H1 (cell line): ENCODE results near the gene DKK1. TPM values are rescaled to one million over a fixed set of nuclear protein-coding genes. Genes with fewer than 3 reads are reported as not detected.

Source experiments
- CTCF ChIA-PET: fragments of 300-600 bp; sonication (Branson Sonifier 250); formaldehyde crosslinking; loops from one replicate; lab custom pipeline; 2021; ENCODE audit not compliant: partially characterized antibody; lab: Charles Lee
- POLR2A ChIA-PET: fragments of 300-600 bp; sonication (Branson Sonifier 250); formaldehyde crosslinking; loops from one replicate; lab custom pipeline; 2021; ENCODE audit warnings: inconsistent platforms; ENCODE audit not compliant: partially characterized antibody; lab: Charles Lee
- DNase-seq, 2 experiments: peaks; one replicate each; pipeline versions ENCODE4 v3.0.0 to v3.0.0-alpha.2; 2010 to 2022; ENCODE audit warnings: low spot score in 2 of 2, low read depth in 1 of 2, mixed read lengths in 1 of 2
- FAIRE-seq: peaks from 2 replicates; lab custom pipeline; 2011; peaks lifted over from hg19 to GRCh38; lab: Jason Lieb, UNC
- H2AFZ ChIP-seq: 2 replicates; pipeline ENCODE4 v1.8.1; 2012; ENCODE audit warnings: low read length, inconsistent platforms
- H2AK5ac ChIP-seq: 2 replicates; pipeline ENCODE4 v1.6.1; 2013; ENCODE audit warnings: low read depth, low read length
- H2BK120ac ChIP-seq: replicated peaks from 2 replicates; pipeline ENCODE3; 2013; ENCODE audit warnings: low read depth, low read length, inconsistent platforms
- H2BK12ac ChIP-seq: 2 replicates; pipeline ENCODE4 v1.6.1; 2013; ENCODE audit warnings: low read depth, low read length
- H2BK15ac ChIP-seq: 2 replicates; pipeline ENCODE4 v1.6.1; 2013; ENCODE audit warnings: low read length
- H2BK20ac ChIP-seq: 2 replicates; pipeline ENCODE4 v1.6.1; 2013; ENCODE audit warnings: low read length
- H2BK5ac ChIP-seq: 2 replicates; pipeline ENCODE4 v1.6.1; 2013; ENCODE audit warnings: low read depth, low read length
- H3K14ac ChIP-seq: 2 replicates; pipeline ENCODE4 v1.6.1; 2013; ENCODE audit warnings: inconsistent platforms; ENCODE audit not compliant: insufficient read length
- H3K18ac ChIP-seq: 2 replicates; pipeline ENCODE4 v1.6.1; 2013; ENCODE audit warnings: low read length; ENCODE audit errors: extremely low read depth
- H3K23ac ChIP-seq: 2 replicates; pipeline ENCODE4 v1.6.1; 2013; ENCODE audit warnings: inconsistent platforms; ENCODE audit not compliant: insufficient read length
- H3K23me2 ChIP-seq: 2 replicates; pipeline ENCODE4 v1.6.1; 2013; ENCODE audit warnings: low read depth, low read length
- H3K27ac ChIP-seq: 2 replicates; pipeline ENCODE4 v1.6.1; 2011; ENCODE audit warnings: low read depth, low read length, inconsistent platforms
- H3K27me3 ChIP-seq, 4 experiments: replicated peaks in 1 of 4; 1 replicate in 1 of 4; 2 replicates in 3 of 4; pipeline versions ENCODE4 v1.6.1 to v1.8.1; 2011 to 2013; ENCODE audit warnings: low read length in 3 of 4, mild to moderate bottlenecking in 3 of 4, inconsistent platforms in 2 of 4, mixed read lengths in 2 of 4, moderate library complexity in 1 of 4; ENCODE audit not compliant: control insufficient read depth in 3 of 4, insufficient read depth in 3 of 4; ENCODE audit errors: extremely low read depth in 1 of 4
- H3K36me3 ChIP-seq, 4 experiments: 2 replicates each; pipeline versions ENCODE4 v1.6.1 to v1.8.1; 2011 to 2013; ENCODE audit warnings: mild to moderate bottlenecking in 4 of 4, low read length in 3 of 4, moderate library complexity in 2 of 4, control low read depth in 1 of 4, inconsistent platforms in 1 of 4; ENCODE audit not compliant: insufficient read depth in 4 of 4, control insufficient read depth in 2 of 4
- H3K4ac ChIP-seq: replicated peaks from 2 replicates; pipeline ENCODE3; 2013; ENCODE audit warnings: low read length, low read depth, mixed read lengths, inconsistent platforms; ENCODE audit not compliant: insufficient read length
- H3K4me1 ChIP-seq, 4 experiments: replicated peaks in 1 of 4; 1 replicate in 1 of 4; 2 replicates in 3 of 4; pipeline versions ENCODE4 v1.6.1 to v1.8.1; 2011 to 2013; ENCODE audit warnings: low read length in 3 of 4, inconsistent platforms in 2 of 4, mixed read lengths in 1 of 4; ENCODE audit not compliant: insufficient read depth in 4 of 4, control insufficient read depth in 3 of 4
- H3K4me2 ChIP-seq, 2 experiments: 2 replicates each; pipeline versions ENCODE4 v1.6.1 to v1.8.1; 2011 to 2013; ENCODE audit warnings: low read depth in 2 of 2, low read length in 2 of 2, control low read depth in 1 of 2, inconsistent platforms in 1 of 2, mild to moderate bottlenecking in 1 of 2; ENCODE audit not compliant: insufficient read depth in 1 of 2
- H3K4me3 ChIP-seq, 4 experiments: fragments of 200-600, 300-600 bp in 1 of 4; sonication (generic), shearing (Covaris generic), sonication (Bioruptor Twin) in 1 of 4; 2 replicates each; pipeline versions ENCODE4 v1.5.1 to v1.8.1; 2011 to 2016; ENCODE audit warnings: low read length in 4 of 4, low read depth in 3 of 4, control low read depth in 2 of 4, inconsistent platforms in 2 of 4, mild to moderate bottlenecking in 2 of 4, mixed read lengths in 1 of 4, moderate library complexity in 1 of 4; ENCODE audit not compliant: insufficient read depth in 2 of 4; ENCODE audit errors: extremely low read depth in 1 of 4
- H3K56ac ChIP-seq: replicated peaks from 2 replicates; pipeline ENCODE3; 2013; ENCODE audit warnings: low read depth, mild to moderate bottlenecking, mixed read lengths, low read length, inconsistent platforms; ENCODE audit not compliant: insufficient read length
- H3K79me1 ChIP-seq: 2 replicates; pipeline ENCODE4 v1.6.1; 2013; ENCODE audit warnings: low read depth, low read length, control low read depth
- H3K79me2 ChIP-seq, 2 experiments: 2 replicates each; pipeline versions ENCODE4 v1.6.1 to v1.8.1; 2012 to 2013; ENCODE audit warnings: low read length in 2 of 2, mild to moderate bottlenecking in 2 of 2, inconsistent platforms in 1 of 2; ENCODE audit not compliant: insufficient read depth in 2 of 2, control insufficient read depth in 1 of 2
- H3K9ac ChIP-seq, 4 experiments: replicated peaks in 1 of 4; 1 replicate in 1 of 4; 2 replicates in 3 of 4; pipeline versions ENCODE4 v1.6.1 to v1.8.1; 2011 to 2013; ENCODE audit warnings: low read depth in 3 of 4, low read length in 3 of 4, control low read depth in 2 of 4, mild to moderate bottlenecking in 2 of 4, moderate library complexity in 2 of 4, inconsistent platforms in 1 of 4; ENCODE audit errors: extremely low read depth in 1 of 4
- H3K9me3 ChIP-seq, 2 experiments: 2 replicates each; pipeline versions ENCODE4 v1.6.1 to v1.8.1; 2012 to 2013; ENCODE audit warnings: mild to moderate bottlenecking in 2 of 2, moderate library complexity in 2 of 2, control low read depth in 1 of 2, inconsistent platforms in 1 of 2, low read depth in 1 of 2, low read length in 1 of 2, mixed read lengths in 1 of 2; ENCODE audit not compliant: insufficient read depth in 2 of 2
- H4K20me1 ChIP-seq, 2 experiments: replicated peaks in 1 of 2; 2 replicates each; pipeline versions ENCODE3 to v1.8.1; 2011 to 2013; ENCODE audit warnings: inconsistent platforms in 2 of 2, low read length in 2 of 2, mild to moderate bottlenecking in 1 of 2; ENCODE audit not compliant: insufficient read depth in 2 of 2, control insufficient read depth in 1 of 2
- H4K5ac ChIP-seq: 2 replicates; pipeline ENCODE4 v1.6.1; 2013; ENCODE audit warnings: low read length, low read depth, mixed read lengths, inconsistent platforms; ENCODE audit not compliant: insufficient read length
- H4K8ac ChIP-seq: 2 replicates; pipeline ENCODE4 v1.8.0; 2013; ENCODE audit warnings: mild to moderate bottlenecking, moderate library complexity, low read length, inconsistent platforms; ENCODE audit not compliant: insufficient read depth; ENCODE audit errors: extremely low read depth
- H4K91ac ChIP-seq: replicated peaks from 2 replicates; pipeline ENCODE3; 2013; ENCODE audit warnings: low read length, mixed read lengths, inconsistent platforms; ENCODE audit not compliant: insufficient read length
- CBX8 ChIP-seq: fragments of 300-800, 300-1000 bp; sonication (generic); IDR thresholded peaks from 2 replicates; pipeline ENCODE4 v1.7.1; 2016; ENCODE audit warnings: low read depth, low read length, borderline replicate concordance
- WGBS, 2 experiments: shearing (Covaris generic) in 1 of 2; methylation state at CpG; one replicate each; pipeline versions ENCODE4 v1.1.6 to v1.1.7; 2013 to 2015; ENCODE audit warnings: low lambda C conversion rate in 2 of 2, mixed read lengths in 2 of 2, inconsistent platforms in 1 of 2, low coverage in 1 of 2, missing lambda C conversion rate in 1 of 2; ENCODE audit not compliant: insufficient replicate concordance in 2 of 2, insufficient coverage in 1 of 2, insufficient read length in 1 of 2; ENCODE audit errors: extremely low coverage in 1 of 2, missing lambda C conversion rate in 1 of 2; 5-methylcytosine and 5-hydroxymethylcytosine counted together
- polyA plus RNA-seq, 7 experiments: library from polyadenylated mRNA; depleted of rRNA in 3 of 7; stranded (reverse) in 5 of 7; unstranded in 2 of 7; fragments of >200 nt in 5 of 7; fragments of 200-250 nt in 2 of 7; gene quantifications; 1 replicate in 5 of 7; 2 replicates in 1 of 7; 4 replicates in 1 of 7; pipeline versions ENCODE4 v1.2.1 to v1.2.3, GENCODE V29; 2011 to 2013; ENCODE audit warnings: missing spikeins in 2 of 7, mixed read lengths in 2 of 7
- total RNA-seq: library from RNA; stranded (reverse); fragmentation: NEBNext Ultra II Directional; extraction: Animal tissue kit (Norgen Biotek cat#: 25700); gene quantifications from 2 replicates; pipeline ENCODE4 v1.2.1, GENCODE V29; 2021
- TF ChIP-seq, protein P1 (sequence below), 3 experiments: IDR thresholded peaks; 1 replicate in 2 of 3; 2 replicates in 1 of 3; pipeline versions ENCODE4 v1.5.1 to v1.6.1; 2011; ENCODE audit warnings: low read length in 3 of 3, mild to moderate bottlenecking in 3 of 3, inconsistent platforms in 2 of 3, low read depth in 1 of 3, moderate library complexity in 1 of 3; ENCODE audit not compliant: insufficient read depth in 1 of 3; ENCODE audit errors: control extremely low read depth in 1 of 3

Gene DKK1
- total and polyA plus RNA-seq, 2 of the 8 experiments (the other 6 are each of a cell fraction or from before 2014, with no cell fraction given) = 0.36 to 0.61 TPM

DNA sequence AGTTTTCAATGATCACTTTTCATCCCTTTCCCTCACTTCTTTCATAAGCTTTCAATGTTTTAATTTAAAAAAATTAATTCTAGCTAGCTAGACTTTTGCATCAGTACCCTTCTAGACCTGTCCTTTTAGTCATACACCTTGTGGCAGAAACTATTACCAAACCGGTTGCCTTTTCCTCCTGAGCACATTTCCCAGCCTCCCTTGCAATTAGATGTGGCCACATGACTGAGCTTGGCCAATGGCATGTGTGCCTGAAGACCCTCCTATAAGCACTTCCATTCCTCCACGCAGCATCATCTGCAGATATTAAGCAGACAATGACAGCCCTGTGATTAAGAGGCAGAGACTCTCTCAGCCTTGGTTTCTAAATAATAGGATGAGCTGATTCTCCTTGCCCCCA, 12.3 kb downstream of the DKK1 start:
- H4K20me1 ChIP-seq = no peaks in the 10 kb centered on the region
- H3K4me2 ChIP-seq = no peak overlapping the region
- no peaks in the 10 kb centered on the region for H3K23me2 ChIP-seq
- no peak overlapping the region for H3K9ac ChIP-seq
- no peak overlapping the region for H3K27ac ChIP-seq
- H3K23ac ChIP-seq = no peak overlapping the region
- H3K4ac ChIP-seq = no peak overlapping the region
- H3K56ac ChIP-seq = no peak overlapping the region
- H3K4me3 ChIP-seq = no peak overlapping the region
- H3K27me3 ChIP-seq = no peaks in the 10 kb centered on the region
- H2BK20ac ChIP-seq = no peak overlapping the region
- H2BK15ac ChIP-seq = no peak overlapping the region
- H2BK12ac ChIP-seq = no peak overlapping the region
- H3K14ac ChIP-seq = no peak overlapping the region
- ChIA-PET CTCF (interaction anchor here (0.8 to 1.1 kb wide), 6 partner anchors 10 to 163 kb away, joined by 3 to 5 read pairs (median 4); partner anchors contain the start of gene DKK1), POLR2A (no interaction called here)
- no peaks in the 10 kb centered on the region for H3K36me3 ChIP-seq
- no peaks in the 10 kb centered on the region for H3K4me1 ChIP-seq
- H4K91ac ChIP-seq = no peak overlapping the region
- H4K8ac ChIP-seq = no peak overlapping the region
- no peak overlapping the region for H4K5ac ChIP-seq
- no peak overlapping the region for H2BK5ac ChIP-seq
- DNase-seq (no peak), FAIRE-seq (no peak)
- no peak overlapping the region for H2BK120ac ChIP-seq
- H3K79me2 ChIP-seq = no peaks in the 10 kb centered on the region
- H2AFZ ChIP-seq = no peak overlapping the region
- 82% methylated on average over 2 of the region's 2 CpGs; no CpG with 5 or more reads in 1 of the 2 experiments for WGBS, 2 experiments
- no peaks in the 10 kb centered on the region for H3K79me1 ChIP-seq
- no peaks in the 10 kb centered on the region for H3K9me3 ChIP-seq
- no peak overlapping the region for H3K18ac ChIP-seq
- no peak overlapping the region for H2AK5ac ChIP-seq
- TF ChIP-seq CBX8 = no peak
- TF ChIP-seq, protein P1, sequence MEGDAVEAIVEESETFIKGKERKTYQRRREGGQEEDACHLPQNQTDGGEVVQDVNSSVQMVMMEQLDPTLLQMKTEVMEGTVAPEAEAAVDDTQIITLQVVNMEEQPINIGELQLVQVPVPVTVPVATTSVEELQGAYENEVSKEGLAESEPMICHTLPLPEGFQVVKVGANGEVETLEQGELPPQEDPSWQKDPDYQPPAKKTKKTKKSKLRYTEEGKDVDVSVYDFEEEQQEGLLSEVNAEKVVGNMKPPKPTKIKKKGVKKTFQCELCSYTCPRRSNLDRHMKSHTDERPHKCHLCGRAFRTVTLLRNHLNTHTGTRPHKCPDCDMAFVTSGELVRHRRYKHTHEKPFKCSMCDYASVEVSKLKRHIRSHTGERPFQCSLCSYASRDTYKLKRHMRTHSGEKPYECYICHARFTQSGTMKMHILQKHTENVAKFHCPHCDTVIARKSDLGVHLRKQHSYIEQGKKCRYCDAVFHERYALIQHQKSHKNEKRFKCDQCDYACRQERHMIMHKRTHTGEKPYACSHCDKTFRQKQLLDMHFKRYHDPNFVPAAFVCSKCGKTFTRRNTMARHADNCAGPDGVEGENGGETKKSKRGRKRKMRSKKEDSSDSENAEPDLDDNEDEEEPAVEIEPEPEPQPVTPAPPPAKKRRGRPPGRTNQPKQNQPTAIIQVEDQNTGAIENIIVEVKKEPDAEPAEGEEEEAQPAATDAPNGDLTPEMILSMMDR (IDR thresholded peaks at IDR 0.05; ENCODE audit: control extremely low read depth in 1 of 3, insufficient read depth in 1 of 3, low read depth in 1 of 3, low read length in 3 of 3) = no peak
